ENCODE results near the gene OMP.

- no peak for TF ChIP-seq EZH2 (IDR thresholded peaks at IDR 0.05; ENCODE audit: borderline replicate concordance, insufficient read depth, low read depth, low read length, poor library complexity, severe bottlenecking)
- TF ChIP-seq CTCF (IDR thresholded peaks at IDR 0.05): no peak
Measured at GRCh38 chr11:77064648-77065217, 37.9 kb upstream of the OMP start.
